SIG-M5 treated with dmso at 0.1 percent for 504 hours (cell line): ENCODE results near the gene MBOAT7.
"Not testable (repeated sequence)": the region's sequence is repeated elsewhere in the genome, so short reads cannot be mapped to it uniquely, and the experiment has no call there.

Experiments used
- DNase-seq: peaks from one replicate; lab custom pipeline; 2025; ENCODE audit not compliant: unreplicated experiment; lab: John Stamatoyannopoulos, UW

Gene MBOAT7

GRCh38 chr19:54189145-54189734 is at the start of gene MBOAT7:
TSS of gene MBOAT7 (minus strand) at chr19:54189580. CDS start at chr19:54188508, 1,072 bp downstream.
- no peak for DNase-seq

GRCh38 chr19:54233941-54234340 is 44.6 kb upstream of the MBOAT7 start:
- no peak for DNase-seq

- DNase-seq: peak; percentile 53
These were observed 41.9 kb upstream of the MBOAT7 start for GRCh38 chr19:54231077-54231931.

GRCh38 chr19:54230031-54230430 is 40.7 kb upstream of the MBOAT7 start:
- no peak for DNase-seq

GRCh38 chr19:54229146-54229545 is 39.8 kb upstream of the MBOAT7 start:
- no peak for DNase-seq

- DNase-seq: not testable (repeated sequence)
These were observed 35.2 kb upstream of the MBOAT7 start for GRCh38 chr19:54224619-54225018.

- not testable (repeated sequence) for DNase-seq
These were observed 34.5 kb upstream of the MBOAT7 start for GRCh38 chr19:54223937-54224281.

GRCh38 chr19:54223277-54223936 is 34.0 kb upstream of the MBOAT7 start:
- DNase-seq: not testable (repeated sequence)

- not testable (repeated sequence) for DNase-seq
These were observed 33.3 kb upstream of the MBOAT7 start, which contains the start of gene LILRB3 for GRCh38 chr19:54222474-54223276. TSS of gene LILRB3 (minus strand) at chr19:54223007. CDS start at chr19:54222976, 31 bp downstream.

- DNase-seq: not testable (repeated sequence)
These were observed 32.6 kb upstream of the MBOAT7 start for GRCh38 chr19:54221947-54222346.

- not testable (repeated sequence) for DNase-seq
These were observed 30.3 kb upstream of the MBOAT7 start for GRCh38 chr19:54219702-54220101.

GRCh38 chr19:54218960-54219661 is 29.7 kb upstream of the MBOAT7 start:
- no peak for DNase-seq

GRCh38 chr19:54218259-54218658 is 28.9 kb upstream of the MBOAT7 start:
- DNase-seq: no peak

GRCh38 chr19:54217517-54218247 is 28.3 kb upstream of the MBOAT7 start:
- DNase-seq: not testable (repeated sequence)

GRCh38 chr19:54216869-54217268 is 27.5 kb upstream of the MBOAT7 start:
- DNase-seq: no peak

GRCh38 chr19:54214734-54215133 is 25.4 kb upstream of the MBOAT7 start:
- DNase-seq: not testable (repeated sequence)

GRCh38 chr19:54214217-54214616 is 24.8 kb upstream of the MBOAT7 start:
- DNase-seq: not testable (repeated sequence)

- no peak for DNase-seq
These were observed 21.9 kb upstream of the MBOAT7 start for GRCh38 chr19:54211235-54211634.

- peak; percentile 71 for DNase-seq
These were observed 20.6 kb upstream of the MBOAT7 start for GRCh38 chr19:54209811-54210494.
